ENCODE results near the gene GARIN3. TPM values are rescaled to one million over a fixed set of nuclear protein-coding genes. Genes with fewer than 3 reads are reported as not detected.

Gene GARIN3
- total RNA-seq, 1 experiment from 2014 or later = not detected

GRCh38 chr5:157150995-157151394 lies 15.1 kb downstream of the GARIN3 start:
- TF ChIP-seq, protein P1, sequence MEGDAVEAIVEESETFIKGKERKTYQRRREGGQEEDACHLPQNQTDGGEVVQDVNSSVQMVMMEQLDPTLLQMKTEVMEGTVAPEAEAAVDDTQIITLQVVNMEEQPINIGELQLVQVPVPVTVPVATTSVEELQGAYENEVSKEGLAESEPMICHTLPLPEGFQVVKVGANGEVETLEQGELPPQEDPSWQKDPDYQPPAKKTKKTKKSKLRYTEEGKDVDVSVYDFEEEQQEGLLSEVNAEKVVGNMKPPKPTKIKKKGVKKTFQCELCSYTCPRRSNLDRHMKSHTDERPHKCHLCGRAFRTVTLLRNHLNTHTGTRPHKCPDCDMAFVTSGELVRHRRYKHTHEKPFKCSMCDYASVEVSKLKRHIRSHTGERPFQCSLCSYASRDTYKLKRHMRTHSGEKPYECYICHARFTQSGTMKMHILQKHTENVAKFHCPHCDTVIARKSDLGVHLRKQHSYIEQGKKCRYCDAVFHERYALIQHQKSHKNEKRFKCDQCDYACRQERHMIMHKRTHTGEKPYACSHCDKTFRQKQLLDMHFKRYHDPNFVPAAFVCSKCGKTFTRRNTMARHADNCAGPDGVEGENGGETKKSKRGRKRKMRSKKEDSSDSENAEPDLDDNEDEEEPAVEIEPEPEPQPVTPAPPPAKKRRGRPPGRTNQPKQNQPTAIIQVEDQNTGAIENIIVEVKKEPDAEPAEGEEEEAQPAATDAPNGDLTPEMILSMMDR (conservative IDR thresholded peaks at IDR 0.05; ENCODE audit: low read depth, low read length) = no peak
- TF ChIP-seq EZH2 (IDR thresholded peaks at IDR 0.05; ENCODE audit: borderline replicate concordance, low read depth, low read length, poor library complexity, severe bottlenecking) = no peak
- POLR2A ChIA-PET (ENCODE audit: low non-redundant PET) = no interaction called here
- BruUV-seq (replicated peaks) = no TSS peak
- H3K4me1 ChIP-seq (ENCODE audit: insufficient read depth, low read length, poor library complexity, severe bottlenecking) = no peaks in the 10 kb centered on the region
- intact Hi-C loops (cut with micrococcal nuclease; ENCODE audit: unreplicated experiment) = no loop called here
- no peaks in the 10 kb centered on the region for H3K9me3 ChIP-seq (ENCODE audit: low read depth, low read length, poor library complexity, severe bottlenecking)
- no peaks in the 10 kb centered on the region for H3K36me3 ChIP-seq (ENCODE audit: insufficient read depth, low read length, poor library complexity, severe bottlenecking)
- no peak for DNase-seq (ENCODE audit: low spot score)
- H3K27ac ChIP-seq (ENCODE audit: low read depth, low read length, poor library complexity, severe bottlenecking) = no peak overlapping the region
- no peak overlapping the region for H3K4me3 ChIP-seq (ENCODE audit: low read depth, low read length, poor library complexity, severe bottlenecking)
- CTCF ChIA-PET = no interaction called here
- H3K27me3 ChIP-seq (replicated peaks; ENCODE audit: insufficient read depth, low read depth, low read length, poor library complexity) = no peaks in the 10 kb centered on the region

- ChIA-PET CTCF (no interaction called here), POLR2A (ENCODE audit: low non-redundant PET) (no interaction called here)
- H3K36me3 ChIP-seq (ENCODE audit: insufficient read depth, low read length, poor library complexity, severe bottlenecking) = no peaks in the 10 kb centered on the region
- peak; percentile 71 for DNase-seq (ENCODE audit: low spot score)
- no peaks in the 10 kb centered on the region for H3K27me3 ChIP-seq (replicated peaks; ENCODE audit: insufficient read depth, low read depth, low read length, poor library complexity)
- BruUV-seq (replicated peaks) = no TSS peak
- H3K27ac ChIP-seq (ENCODE audit: low read depth, low read length, poor library complexity, severe bottlenecking) = no peak overlapping the region
- H3K4me1 ChIP-seq (ENCODE audit: insufficient read depth, low read length, poor library complexity, severe bottlenecking) = peaks cover under 1% of the 10 kb centered on the region
- no peak for TF ChIP-seq EZH2 (IDR thresholded peaks at IDR 0.05; ENCODE audit: borderline replicate concordance, low read depth, low read length, poor library complexity, severe bottlenecking)
- TF ChIP-seq, protein P1 (conservative IDR thresholded peaks at IDR 0.05; ENCODE audit: low read depth, low read length) = peak; percentile 80
- no peaks in the 10 kb centered on the region for H3K9me3 ChIP-seq (ENCODE audit: low read depth, low read length, poor library complexity, severe bottlenecking)
- intact Hi-C loops (cut with micrococcal nuclease; ENCODE audit: unreplicated experiment) = loop anchor here (2.0 to 10.0 kb wide), 2 partner anchors 164 to 326 kb away; no protein-coding TSS in a partner anchor
- H3K4me3 ChIP-seq (ENCODE audit: low read depth, low read length, poor library complexity, severe bottlenecking) = no peak overlapping the region
Observed at GRCh38 chr5:157148734-157149615, 17.1 kb downstream of the GARIN3 start.

GRCh38 chr5:157143127-157143971 lies 22.7 kb downstream of the GARIN3 start:
- Histone ChIP-seq H3K27me3 (replicated peaks; ENCODE audit: insufficient read depth, low read depth, low read length, poor library complexity) (no peaks in the 10 kb centered on the region), H3K9me3 (ENCODE audit: low read depth, low read length, poor library complexity, severe bottlenecking) (no peaks in the 10 kb centered on the region), H3K27ac (ENCODE audit: low read depth, low read length, poor library complexity, severe bottlenecking) (peak overlapping the region; percentile 86), H3K4me1 (ENCODE audit: insufficient read depth, low read length, poor library complexity, severe bottlenecking) (peaks cover 5% of the 10 kb centered on the region), H3K36me3 (ENCODE audit: insufficient read depth, low read length, poor library complexity, severe bottlenecking) (peaks cover 9% of the 10 kb centered on the region), H3K4me3 (ENCODE audit: low read depth, low read length, poor library complexity, severe bottlenecking) (peak overlapping the region; percentile 64)
- TSS peak; percentile 100 for BruUV-seq (replicated peaks)
- DNase-seq (ENCODE audit: low spot score) = peak; percentile 40
- no peak for TF ChIP-seq EZH2 (IDR thresholded peaks at IDR 0.05; ENCODE audit: borderline replicate concordance, low read depth, low read length, poor library complexity, severe bottlenecking)
- TF ChIP-seq, protein P1 (conservative IDR thresholded peaks at IDR 0.05; ENCODE audit: low read depth, low read length) = no peak
- intact Hi-C loops (cut with micrococcal nuclease; ENCODE audit: unreplicated experiment) = loop anchor here (10.0 kb wide), 1 partner anchor 331 kb away; no protein-coding TSS in a partner anchor
- ChIA-PET CTCF (interaction anchor here (1.8 kb wide), 1 partner anchor 11 kb away, joined by 8 read pairs; no protein-coding TSS in a partner anchor), POLR2A (ENCODE audit: low non-redundant PET) (no interaction called here)

All from A673 (cell line).